CD4-positive, alpha-beta T cell treated with Interleukin-17A for 1 hour (primary cell): Measurements from ENCODE around the gene CLEC9A.
A peak's percentile ranks its signal among the peaks of the same experiment; 100 is the strongest.

Experiments used
- DNase-seq: peaks from one replicate; pipeline ENCODE4 v3.0.0-alpha.2; 2020

Gene CLEC9A

DNA sequence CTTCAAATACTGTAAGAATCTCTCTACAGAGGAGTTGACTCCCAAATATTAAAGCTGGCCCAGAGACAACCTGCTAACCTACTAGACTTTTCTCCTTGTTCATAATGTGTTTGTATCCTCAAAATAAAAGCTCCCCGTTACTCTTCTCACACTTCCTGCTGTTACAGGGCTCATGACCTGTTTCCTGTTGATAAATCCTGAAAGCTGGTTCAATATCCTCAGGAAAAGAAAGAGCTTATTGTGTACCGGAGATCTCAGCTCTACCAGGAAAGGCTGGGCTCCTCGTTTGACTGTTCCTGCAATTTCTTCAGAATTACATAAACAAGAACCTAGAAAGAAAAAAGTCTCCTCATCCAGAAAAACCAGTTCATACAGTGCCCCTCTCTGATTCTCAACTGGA is 37.5 kb downstream of the CLEC9A start:
- no peak for DNase-seq

DNA sequence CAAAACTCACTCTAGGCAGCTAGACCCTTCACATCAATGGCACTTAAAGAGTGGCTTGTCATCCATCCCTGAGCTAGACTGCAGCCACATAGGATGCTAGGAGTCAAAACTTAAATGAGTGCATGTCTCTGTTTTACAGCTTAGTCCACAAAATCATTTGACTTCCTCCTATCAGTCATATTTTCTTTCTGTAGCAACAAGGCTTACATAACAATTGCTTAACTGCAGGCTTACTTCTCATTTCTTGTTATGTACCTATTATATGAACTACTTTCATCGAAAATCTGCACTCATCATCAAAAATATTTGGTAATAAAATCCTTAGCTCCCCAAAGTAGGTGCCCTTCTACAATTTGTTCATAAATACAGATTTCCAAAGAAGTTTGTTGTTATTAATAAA is 38.2 kb downstream of the CLEC9A start:
- peak; percentile 8 for DNase-seq

DNA sequence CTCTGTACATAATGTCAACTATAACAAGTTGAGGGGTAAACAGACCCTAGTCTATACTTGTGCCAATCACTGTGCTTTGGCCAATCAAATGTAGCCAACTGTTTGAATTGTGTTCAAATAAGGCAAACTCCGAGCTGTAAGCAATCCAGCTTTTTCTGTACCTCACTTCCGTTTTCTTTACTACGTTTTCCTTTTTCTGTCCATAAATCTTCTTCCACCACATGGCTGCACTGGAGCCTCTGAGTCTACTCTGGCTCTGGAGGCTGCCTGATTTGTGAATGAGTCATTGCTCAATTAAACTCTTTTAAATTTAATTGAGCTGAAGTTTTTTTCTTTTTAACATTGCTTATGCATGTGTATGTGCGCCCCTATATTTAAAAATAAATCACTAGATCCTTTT is 38.6 kb downstream of the CLEC9A start:
- peak; percentile 2 for DNase-seq

DNA sequence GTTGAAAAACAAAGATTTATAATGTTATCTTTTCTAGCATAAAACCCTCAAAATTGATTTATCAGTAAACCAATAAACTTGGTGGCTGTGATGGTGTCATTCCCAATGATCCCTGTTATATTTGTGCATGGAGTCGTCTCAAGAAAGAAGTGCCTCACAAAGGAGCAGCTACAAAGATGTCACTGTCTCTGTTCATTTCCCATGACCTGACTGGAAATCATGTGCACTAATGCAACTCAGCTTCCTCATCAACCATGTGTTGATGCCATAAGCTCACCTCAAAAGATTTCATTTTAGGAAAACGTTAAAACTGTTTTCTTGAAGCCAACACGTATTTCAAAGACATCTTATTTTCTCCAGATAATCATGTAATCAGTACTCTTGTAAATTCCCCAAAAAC is 39.5 kb downstream of the CLEC9A start:
- no peak for DNase-seq

GRCh38 chr12:10070380-10070779 is 39.9 kb downstream of the CLEC9A start:
- DNase-seq = no peak

DNA sequence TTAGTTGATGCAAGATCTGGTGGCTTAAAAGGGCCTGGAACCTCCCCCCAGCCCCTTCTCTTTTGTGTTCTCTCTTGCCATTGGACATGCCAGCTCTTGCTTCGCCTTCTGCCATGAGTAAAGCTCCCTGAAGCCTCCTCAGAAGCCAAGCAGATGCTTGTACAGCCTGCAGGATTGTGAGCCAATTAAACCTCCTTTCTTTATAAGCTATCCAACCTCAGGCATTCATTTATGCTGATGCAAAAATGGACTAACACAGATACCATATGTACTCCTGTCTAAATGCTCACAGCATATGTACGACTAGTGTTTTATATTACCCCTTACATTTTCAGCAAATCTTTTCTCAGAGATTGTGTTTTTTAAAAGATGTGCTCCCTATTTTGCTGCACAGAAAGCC is 41.6 kb downstream of the CLEC9A start:
- DNase-seq = no peak

DNA sequence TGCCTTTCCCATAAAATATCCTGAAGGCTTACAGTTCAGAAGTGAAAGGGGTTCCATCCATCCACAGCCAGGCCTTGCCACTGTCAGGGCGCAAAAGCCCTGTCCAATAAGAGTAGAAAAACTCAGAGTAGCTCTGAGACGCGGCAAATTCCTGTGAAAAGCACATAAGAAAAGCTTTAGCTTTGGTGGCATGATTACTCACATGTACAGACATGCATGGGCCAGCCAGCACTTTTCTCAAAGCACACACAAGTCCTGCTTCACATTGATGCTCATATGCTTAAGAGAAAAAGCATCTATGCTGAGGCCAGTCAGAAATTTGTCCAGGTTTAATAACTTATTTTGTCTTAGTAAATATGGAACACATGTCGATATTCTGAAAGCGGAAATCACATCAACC is 42.8 kb downstream of the CLEC9A start:
- DNase-seq = no peak

GRCh38 chr12:10075451-10075850 is 45.0 kb downstream of the CLEC9A start:
- no peak for DNase-seq

GRCh38 chr12:10082117-10082874 is 51.8 kb downstream of the CLEC9A start:
- DNase-seq = no peak

DNA sequence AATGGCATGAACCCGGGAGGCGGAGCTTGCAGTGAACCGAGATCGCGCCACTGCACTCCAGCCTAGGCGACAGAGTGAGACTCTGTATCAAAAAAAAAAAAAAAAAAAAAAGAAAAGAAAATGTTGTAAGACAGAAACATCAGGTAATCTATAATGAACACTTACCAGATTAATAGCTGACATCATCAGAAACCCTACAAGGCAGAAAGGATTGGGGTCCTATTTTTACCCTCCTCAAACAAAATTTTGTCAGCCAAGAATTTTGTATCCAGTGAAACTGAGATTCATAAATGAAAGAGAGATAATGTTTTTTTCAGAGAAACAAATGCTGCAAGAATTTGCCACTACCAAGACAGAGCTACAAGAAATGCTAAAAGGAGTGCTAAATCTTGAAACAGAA is 54.3 kb downstream of the CLEC9A start:
- DNase-seq = no peak

GRCh38 chr12:10086387-10086786 is 55.9 kb downstream of the CLEC9A start:
- DNase-seq = no peak

DNA sequence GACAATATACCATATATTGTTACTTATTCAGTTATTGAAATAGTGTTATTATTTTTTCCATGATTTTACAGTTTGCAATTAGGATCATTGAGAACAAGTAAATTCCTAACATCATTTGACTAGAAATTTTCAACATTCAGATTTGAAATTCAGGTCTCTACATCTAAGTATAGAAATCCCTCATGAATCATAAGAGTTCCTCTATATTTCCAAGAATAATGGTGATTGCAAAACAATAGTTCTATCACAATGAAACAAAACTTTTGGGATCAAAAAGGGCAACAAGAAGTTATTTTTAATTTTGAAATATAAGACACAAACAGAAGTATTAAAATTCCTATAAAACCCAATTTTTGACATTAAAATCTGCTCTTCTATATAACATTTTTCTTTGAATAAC is 57.5 kb downstream of the CLEC9A start:
- DNase-seq = no peak

GRCh38 chr12:10088955-10089900 is 58.7 kb downstream of the CLEC9A start:
- no peak for DNase-seq

DNA sequence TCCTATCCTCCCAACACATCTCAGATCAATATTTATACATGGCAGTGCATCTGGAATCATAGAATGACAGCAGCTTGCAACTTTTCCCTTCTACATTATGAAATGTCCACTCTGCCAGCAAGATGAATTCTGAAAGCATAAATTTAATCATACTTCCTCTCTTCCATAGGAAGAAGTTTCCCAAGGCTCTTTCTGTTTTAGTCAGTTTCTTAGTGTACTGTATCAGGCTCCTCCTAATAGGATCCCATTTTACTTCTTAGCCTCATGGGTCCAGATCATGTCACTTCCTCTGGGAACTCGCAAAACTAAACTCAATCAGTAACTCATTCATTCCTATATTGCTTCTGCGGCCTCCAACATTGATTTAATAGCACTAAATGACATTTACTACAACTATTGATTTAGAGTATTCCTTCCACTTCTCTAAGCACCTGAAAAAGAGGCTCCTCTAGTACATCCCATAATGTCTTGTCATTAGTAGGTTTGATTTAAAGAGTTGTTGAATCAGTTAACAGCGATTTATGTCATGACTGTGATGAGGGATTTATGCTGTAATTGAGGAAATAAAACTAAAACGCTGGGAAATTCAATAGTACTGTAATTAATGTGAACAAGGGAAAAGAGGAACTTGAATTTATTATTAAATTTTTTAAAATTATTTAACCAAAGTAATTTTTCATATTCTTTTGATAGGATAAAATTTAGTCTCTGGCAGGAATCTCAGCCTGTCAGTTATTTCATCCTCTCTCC is 64.3 kb downstream of the CLEC9A start:
- DNase-seq = peak; percentile 5

DNA sequence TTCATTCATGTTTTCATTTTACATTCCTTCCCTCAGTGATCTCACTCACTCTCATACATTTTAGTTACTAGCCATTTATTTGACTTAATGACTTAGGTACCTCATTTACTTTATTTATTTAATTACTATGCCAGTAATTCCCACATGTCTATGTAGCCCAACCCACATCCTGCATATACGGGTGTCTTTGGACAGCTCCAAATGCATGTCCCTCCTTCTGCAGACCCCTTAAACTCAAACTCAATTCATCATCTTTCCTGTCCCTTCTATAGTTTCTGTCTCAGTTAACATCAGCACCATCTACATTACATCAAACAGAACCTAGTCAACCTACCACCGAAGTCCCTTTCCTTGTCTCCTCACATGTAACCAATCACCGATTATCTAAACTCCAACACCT is 65.5 kb downstream of the CLEC9A start:
- DNase-seq = no peak

DNA sequence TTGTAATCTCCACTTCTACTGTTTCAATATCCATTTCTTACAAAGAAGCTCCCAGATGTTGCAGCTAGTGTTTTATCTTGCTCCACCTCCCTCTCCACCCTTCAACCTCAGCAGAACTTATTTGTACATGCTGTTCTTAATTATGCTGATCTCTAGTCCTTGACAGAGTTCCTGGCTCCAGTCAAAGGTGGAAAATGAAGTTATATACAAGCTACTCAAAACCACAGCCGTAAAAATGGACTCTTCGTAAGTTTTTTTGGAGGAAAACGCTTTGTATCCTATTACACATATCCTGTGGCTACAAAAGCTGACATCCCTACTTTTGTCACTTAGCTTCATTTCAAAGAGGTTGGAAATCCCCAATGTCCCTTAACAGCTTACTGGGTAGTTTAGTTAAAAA is 67.0 kb downstream of the CLEC9A start:
- no peak for DNase-seq

GRCh38 chr12:10098791-10099190 is 68.3 kb downstream of the CLEC9A start, which contains the start of gene CLEC1A:
TSS of gene CLEC1A (minus strand) at chr12:10098985. CDS start at chr12:10098922, 63 bp downstream.
- no peak for DNase-seq

GRCh38 chr12:10101042-10101579 is 70.6 kb downstream of the CLEC9A start:
- DNase-seq = no peak

- no peak for DNase-seq
Observed at GRCh38 chr12:10101648-10102220, 71.3 kb downstream of the CLEC9A start.

- DNase-seq = no peak
Observed at GRCh38 chr12:10102322-10102721, 71.8 kb downstream of the CLEC9A start.

GRCh38 chr12:10110256-10110844 is 79.9 kb downstream of the CLEC9A start:
- no peak for DNase-seq

DNA sequence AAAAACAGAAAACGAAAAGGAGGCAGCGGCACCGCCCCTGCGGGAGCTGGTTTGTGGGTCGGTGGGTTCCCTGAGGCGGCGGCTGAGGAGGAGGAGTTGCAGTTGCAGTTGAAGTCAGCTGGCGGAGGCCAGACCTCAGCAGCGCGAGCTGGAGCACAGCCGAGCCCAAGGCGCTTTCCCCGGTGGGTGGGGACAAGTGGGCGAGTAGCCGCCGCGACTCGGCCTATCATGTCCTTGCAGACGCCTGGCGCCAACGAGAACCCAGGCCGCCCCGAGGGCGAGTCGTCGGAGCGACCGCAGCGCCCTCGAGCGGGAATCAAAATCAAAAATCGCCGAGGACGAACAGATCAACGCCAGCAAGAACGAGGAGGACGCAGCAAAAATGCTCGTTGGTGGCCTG is 81.0 kb downstream of the CLEC9A start:
- DNase-seq = no peak
